Psoas muscle (tissue), 8 donors: ENCODE data around the gene PCNA. TPM values are rescaled to one million over a fixed set of nuclear protein-coding genes. Genes with fewer than 3 reads are reported as not detected.
"Not testable (repeated sequence)": the region's sequence is repeated elsewhere in the genome, so short reads cannot be mapped to it uniquely, and the experiment has no call there.

Experiments used
- ATAC-seq, 4 donors: fragments of 200-7000 bp; cut with Tn5 transposase; one replicate each; pipeline ENCODE4 v1.9.1; 2020; ENCODE audit warnings: moderate library complexity in 3 of 4, mild to moderate bottlenecking in 2 of 4
- DNase-seq, 2 donors: peaks; one replicate each; pipeline ENCODE4 v3.0.0-alpha.2; 2020
- H3K27ac ChIP-seq: fragments of 200-600 bp; one replicate; pipeline ENCODE4 v1.8.0; 2022
- H3K27me3 ChIP-seq, 3 donors: fragments of 200-600 bp in 1 of 3; one replicate each; pipeline versions ENCODE4 v1.6.1 to v1.8.0; 2013 to 2022; ENCODE audit warnings: low read length in 2 of 3, mild to moderate bottlenecking in 2 of 3, moderate library complexity in 1 of 3; ENCODE audit not compliant: insufficient read depth in 3 of 3
- H3K36me3 ChIP-seq, 2 donors: fragments of 200-600 bp in 1 of 2; one replicate each; pipeline versions ENCODE4 v1.6.1 to v1.8.0; 2013 to 2022; ENCODE audit warnings: low read depth in 1 of 2, mild to moderate bottlenecking in 1 of 2, moderate library complexity in 1 of 2; ENCODE audit not compliant: insufficient read depth in 1 of 2
- H3K4me1 ChIP-seq: fragments of 200-600 bp; one replicate; pipeline ENCODE4 v1.8.0; 2022
- H3K4me3 ChIP-seq: fragments of 200-600 bp; one replicate; pipeline ENCODE4 v1.8.0; 2022; ENCODE audit warnings: mild to moderate bottlenecking
- H3K9me3 ChIP-seq: fragments of 200-600 bp; one replicate; pipeline ENCODE4 v1.8.0; 2022
- CTCF ChIP-seq: fragments of 200-600 bp; IDR thresholded peaks from one replicate; pipeline ENCODE4 v1.8.0; 2022; ENCODE audit warnings: antibody characterized with exemption
- whole genome bisulfite sequencing, 3 donors: extraction: QIAGEN DNeasy Blood & Tissue Kit; methylation state at CpG; one replicate each; pipeline versions ENCODE4 v1.1.6 to v1.1.7; 2013; 5-methylcytosine and 5-hydroxymethylcytosine counted together
- intact Hi-C, 2 donors: fragments of 100-400 bp; cut with DNase I; formaldehyde crosslinking; loops; one replicate each; pipeline versions ENCODE4 v1.11.0 to v1.14.2; 2022
- polyA plus RNA-seq, 3 donors: library from polyadenylated mRNA; stranded (reverse); fragments of 200-250 nt; gene quantifications; one replicate each; pipeline ENCODE4 v1.2.3, GENCODE V29; 2013
- total RNA-seq, 4 donors: library from RNA; stranded (reverse); fragmentation: NEBNext Ultra II Directional in 2 of 4; extraction: Animal tissue kit (Norgen Biotek cat#: 25700) in 2 of 4; gene quantifications; one replicate each; pipeline versions ENCODE4 v1.2.1 to v1.2.4, GENCODE V29; 2021 to 2023
- donor health status: healthy with polysubstance abuse.
- donor health status: DM: no; HTN: no; CAD: no; lungs with moderate emphysema.
- donor health status: Bipolar disorder and iron deficiency.
- donor health status: healthy.
- donor health status: DM: yes; HTN: yes; CAD: no.
- donor health status: DM: no; HTN: no; CAD: no.
- donor health status: DM: no; HTN: no; CAD: no.
- donor health status: DM: yes; HTN: yes; CAD: no.

The PCNA gene
- total and polyA plus RNA-seq, 7 donors: 13.2 to 53.0 (median 19.1) TPM

DNA sequence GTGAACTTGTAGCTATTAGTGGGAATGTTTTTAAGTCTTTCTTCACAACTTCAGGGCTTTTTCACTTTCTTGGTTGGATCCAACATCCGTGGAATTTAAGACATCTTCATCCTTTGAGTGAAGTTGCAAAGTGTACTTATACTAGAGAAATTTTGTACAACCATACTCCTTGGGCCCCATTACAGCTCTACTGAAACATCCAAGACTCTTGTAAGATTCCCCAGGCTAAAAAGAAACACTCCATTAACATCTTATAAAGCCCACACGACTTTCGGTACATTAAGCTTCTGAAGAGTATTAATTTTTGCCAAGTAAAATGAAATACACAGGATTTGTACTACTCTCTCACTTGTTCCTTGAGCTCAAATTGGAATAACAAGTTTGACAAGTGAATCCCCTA, 5.4 kb downstream of the PCNA start:
- H3K4me1 ChIP-seq: peaks cover 17% of the 10 kb centered on the region
- intact Hi-C loops: no loop called here
- 21 to 70% (median 43%) methylated on average over 3 of the region's 3 CpGs for whole genome bisulfite sequencing, 3 donors
- no peaks in the 10 kb centered on the region for H3K9me3 ChIP-seq
- H3K36me3 ChIP-seq: peaks cover 0 to 62% of the 10 kb centered on the region in 2 donors
- TF ChIP-seq CTCF: no peak
- ATAC-seq (no peak), DNase-seq (no peak)
- no peak overlapping the region for H3K27ac ChIP-seq
- no peak overlapping the region for H3K4me3 ChIP-seq
- no peaks in the 10 kb centered on the region for H3K27me3 ChIP-seq

- intact Hi-C loops: no loop called here
- H3K27me3 ChIP-seq: no peaks in the 10 kb centered on the region
- peaks cover 12% of the 10 kb centered on the region for H3K4me1 ChIP-seq
- no peak for DNase-seq
- ATAC-seq: no peak
- WGBS, 3 donors: 39 to 44% (median 41%) methylated on average over 3 of the region's 3 CpGs
- H3K36me3 ChIP-seq: peaks cover 0 to 69% of the 10 kb centered on the region in 2 donors
- peak overlapping the region; percentile 93 for H3K27ac ChIP-seq
- no peak for TF ChIP-seq CTCF
- H3K9me3 ChIP-seq: no peaks in the 10 kb centered on the region
- H3K4me3 ChIP-seq: peak overlapping the region; percentile 74
Observed at GRCh38 chr20:5113615-5113986, 6.2 kb downstream of the PCNA start.

DNA sequence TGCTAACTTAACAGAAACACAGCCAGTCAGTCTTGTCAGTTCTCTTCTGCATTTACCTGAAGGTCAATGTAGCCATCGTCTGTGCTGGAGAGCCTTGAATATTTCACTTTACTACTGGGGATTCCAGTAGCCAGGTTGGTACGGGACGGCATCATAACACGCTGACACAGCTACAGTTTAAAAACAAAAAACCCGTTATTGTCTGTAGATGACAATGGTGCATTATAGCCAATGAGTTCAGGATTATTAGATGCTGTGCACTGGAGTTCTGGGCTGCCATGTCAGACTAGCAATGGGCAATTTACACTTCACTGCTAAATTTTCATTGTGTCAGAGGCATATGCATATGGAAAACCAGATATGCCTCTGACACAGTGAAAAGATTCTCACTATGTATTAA, 10.5 kb downstream of the PCNA start:
- Histone ChIP-seq H3K4me3 (no peak overlapping the region), H3K4me1 (peaks cover 5% of the 10 kb centered on the region), H3K27ac (no peak overlapping the region), H3K27me3 (no peaks in the 10 kb centered on the region), H3K9me3 (no peaks in the 10 kb centered on the region), H3K36me3 (peaks cover 12 to 70% of the 10 kb centered on the region in 2 donors)
- no peak for TF ChIP-seq CTCF
- no peak for DNase-seq
- 71 to 86% (median 74%) methylated on average over 5 of the region's 5 CpGs for WGBS, 3 donors
- ATAC-seq: no peak
- intact Hi-C loops: no loop called here

GRCh38 chr20:5104479-5104878, 15.3 kb downstream of the PCNA start:
- DNase-seq: no peak
- H3K27me3 ChIP-seq: no peaks in the 10 kb centered on the region
- no peak for TF ChIP-seq CTCF
- H3K9me3 ChIP-seq: no peaks in the 10 kb centered on the region
- intact Hi-C loops: no loop called here
- no peak overlapping the region for H3K27ac ChIP-seq
- no peak overlapping the region for H3K4me3 ChIP-seq
- WGBS, 3 donors: 94% methylated on average over 2 of the region's 2 CpGs
- H3K4me1 ChIP-seq: no peaks in the 10 kb centered on the region
- no peak for ATAC-seq
- peaks cover 13 to 97% of the 10 kb centered on the region in 2 donors for H3K36me3 ChIP-seq

GRCh38 chr20:5100684-5101347, 18.9 kb downstream of the PCNA start:
- Histone ChIP-seq H3K27ac (no peak overlapping the region), H3K4me3 (no peak overlapping the region), H3K27me3 (no peaks in the 10 kb centered on the region), H3K4me1 (no peaks in the 10 kb centered on the region), H3K36me3 (peaks cover 11 to 95% of the 10 kb centered on the region in 2 donors), H3K9me3 (no peaks in the 10 kb centered on the region)
- WGBS, 3 donors: 8 to 18% (median 12%) methylated on average over 9 of the region's 9 CpGs
- TF ChIP-seq CTCF: peak; percentile 94
- intact Hi-C loops: no loop called here
- peak; percentile 79 to 84 for DNase-seq
- ATAC-seq: peak; percentile 72 to 90 (median 78)

DNA sequence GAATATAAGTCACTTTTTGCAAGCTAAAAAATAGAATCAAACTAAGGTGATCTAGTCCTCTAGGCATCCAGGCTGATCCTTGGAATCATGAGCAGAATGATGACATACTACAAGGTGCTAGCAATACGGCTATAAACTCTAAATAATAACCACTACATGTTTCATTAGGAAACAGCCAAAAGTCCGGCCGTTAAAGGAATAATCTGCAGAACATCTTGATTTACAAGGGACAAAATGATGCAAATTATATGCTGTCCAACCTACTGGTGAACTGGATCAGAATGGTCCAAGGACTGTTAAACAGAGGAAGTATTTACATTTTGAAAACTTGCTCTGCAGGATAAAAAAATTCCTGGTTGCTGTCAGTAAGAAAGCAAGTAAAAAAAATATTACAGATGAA, 19.8 kb downstream of the PCNA start:
- H3K4me3 ChIP-seq, H3K27ac ChIP-seq, H3K27me3 ChIP-seq, H3K4me1 ChIP-seq, DNase-seq, H3K9me3 ChIP-seq, ATAC-seq: not testable (repeated sequence)
- 87 to 94% (median 92%) methylated on average over 3 of the region's 3 CpGs for WGBS, 3 donors
- intact Hi-C loops: loop anchor here in 1 of 2 donors (10.0 kb wide), 1 partner anchor 495 kb away; no protein-coding TSS in a partner anchor
- H3K36me3 ChIP-seq: peaks cover 11 to 87% of the 10 kb centered on the region in 2 donors

DNA sequence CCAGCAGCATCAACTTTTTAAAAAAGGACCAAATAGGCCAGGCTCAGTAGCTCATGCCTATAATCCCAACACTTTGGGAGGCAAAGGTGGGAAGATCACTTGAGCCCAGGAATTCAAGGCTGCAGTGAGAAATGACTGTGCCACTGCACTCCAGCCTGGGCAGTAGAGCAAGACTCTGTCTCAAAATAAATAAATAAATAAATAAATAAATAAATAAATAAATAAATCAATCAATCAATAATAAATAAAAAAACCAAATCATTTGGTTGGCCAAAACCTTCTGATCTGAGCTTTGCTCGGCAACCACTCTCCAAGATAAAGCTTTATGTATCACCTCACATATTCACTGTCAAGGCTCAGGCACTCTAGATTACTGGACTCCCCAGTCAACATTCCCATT, 20.7 kb downstream of the PCNA start:
- ATAC-seq, H3K27me3 ChIP-seq, H3K4me3 ChIP-seq, DNase-seq, H3K9me3 ChIP-seq, H3K4me1 ChIP-seq, H3K27ac ChIP-seq: not testable (repeated sequence)
- intact Hi-C loops: loop anchor here in 1 of 2 donors (10.0 kb wide), 1 partner anchor 494 kb away; no protein-coding TSS in a partner anchor
- WGBS, 3 donors: 74 to 93% (median 92%) methylated on average over 1 of the region's 1 CpG
- H3K36me3 ChIP-seq: peaks cover 3 to 78% of the 10 kb centered on the region in 2 donors
